SK-N-SH (cell line): Measurements from ENCODE around the gene TNRC6B. TPM values are rescaled to one million over a fixed set of nuclear protein-coding genes. Genes with fewer than 3 reads are reported as not detected.
A peak's percentile ranks its signal among the peaks of the same experiment; 100 is the strongest.

Source experiments
- CTCF ChIA-PET: fragments of 300-600, 350-600 bp; formaldehyde crosslinking; extraction: SDS; loops from one replicate; lab custom pipeline; 2021; lab: Yijun Ruan, JAX
- POLR2A ChIA-PET: fragments of 350-600 bp; sonication (Branson Sonifier 250); formaldehyde crosslinking; extraction: SDS; loops from one replicate; lab custom pipeline; 2020; ENCODE audit warnings: antibody characterized with exemption, inconsistent platforms; lab: Yijun Ruan, JAX
- DNase-seq: peaks from one replicate; pipeline ENCODE4 v3.0.0; 2012
- H2AFZ ChIP-seq: fragments of 200-600 bp; sonication (generic); 2 replicates; pipeline ENCODE4 v1.8.1; 2016; ENCODE audit warnings: antibody characterized with exemption, mild to moderate bottlenecking, low read depth
- H3F3A ChIP-seq: fragments of 200-600 bp; sonication (generic); replicated peaks from 2 replicates; pipeline ENCODE3; 2016; ENCODE audit warnings: antibody characterized with exemption, mild to moderate bottlenecking; ENCODE audit not compliant: insufficient read depth
- H3K27ac ChIP-seq, 2 experiments: fragments of 200-500 bp in 1 of 2; fragments of 200-600 bp in 1 of 2; sonication (Bioruptor generic) in 1 of 2; sonication (generic), shearing (Covaris generic) in 1 of 2; 2 replicates each; pipeline versions ENCODE4 v1.5.1 to v1.6.1; 2014 to 2016; ENCODE audit warnings: low read depth in 2 of 2, inconsistent platforms in 1 of 2, low read length in 1 of 2, mild to moderate bottlenecking in 1 of 2, mixed read lengths in 1 of 2
- H3K27me3 ChIP-seq: fragments of 200-600 bp; sonication (generic), shearing (Covaris generic); 2 replicates; pipeline ENCODE4 v1.6.1; 2016; ENCODE audit warnings: mixed run types; ENCODE audit not compliant: insufficient read depth
- H3K36me3 ChIP-seq, 2 experiments: fragments of 200-500 bp in 1 of 2; fragments of 200-600 bp in 1 of 2; sonication (Bioruptor generic) in 1 of 2; sonication (generic) in 1 of 2; replicated peaks in 1 of 2; 2 replicates each; pipeline versions ENCODE3 to v1.5.1; 2014 to 2016; ENCODE audit warnings: low read length in 1 of 2, mild to moderate bottlenecking in 1 of 2; ENCODE audit not compliant: insufficient read depth in 2 of 2, control insufficient read depth in 1 of 2
- H3K4me1 ChIP-seq, 2 experiments: fragments of 200-500 bp in 1 of 2; fragments of 200-600 bp in 1 of 2; sonication (Bioruptor generic) in 1 of 2; sonication (generic), shearing (Covaris generic) in 1 of 2; 2 replicates each; pipeline versions ENCODE4 v1.5.1 to v1.6.1; 2014 to 2016; ENCODE audit warnings: low read depth in 1 of 2, low read length in 1 of 2, mixed run types in 1 of 2; ENCODE audit not compliant: insufficient read depth in 2 of 2, control insufficient read depth in 1 of 2
- H3K4me2 ChIP-seq: fragments of 200-600 bp; sonication (generic), shearing (Covaris generic); 2 replicates; pipeline ENCODE4 v1.6.1; 2017; ENCODE audit warnings: mixed run types
- H3K4me3 ChIP-seq, 2 experiments: fragments of 200-500 bp in 1 of 2; fragments of 200-600 bp in 1 of 2; sonication (Bioruptor generic) in 1 of 2; sonication (generic), shearing (Covaris generic) in 1 of 2; 2 replicates each; pipeline versions ENCODE4 v1.5.1 to v1.8.1; 2014 to 2016; ENCODE audit warnings: low read depth in 2 of 2, inconsistent platforms in 1 of 2, low read length in 1 of 2, mild to moderate bottlenecking in 1 of 2, mixed read lengths in 1 of 2, moderate library complexity in 1 of 2
- H3K79me2 ChIP-seq: fragments of 200-600 bp; sonication (generic); 2 replicates; pipeline ENCODE4 v1.8.1; 2017; ENCODE audit warnings: mild to moderate bottlenecking; ENCODE audit not compliant: insufficient read depth
- H3K9ac ChIP-seq: fragments of 200-600 bp; sonication (generic); 2 replicates; pipeline ENCODE4 v1.6.1; 2017; ENCODE audit warnings: mixed run types
- H3K9me2 ChIP-seq: fragments of 200-600 bp; sonication (generic); 2 replicates; pipeline ENCODE4 v1.6.1; 2017; ENCODE audit warnings: mixed run types
- H3K9me3 ChIP-seq: fragments of 200-600 bp; sonication (generic); 2 replicates; pipeline ENCODE4 v1.6.1; 2017; ENCODE audit warnings: mixed run types, mild to moderate bottlenecking, moderate library complexity
- H4K20me1 ChIP-seq: fragments of 200-600 bp; sonication (generic); 2 replicates; pipeline ENCODE4 v1.6.1; 2017; ENCODE audit warnings: mild to moderate bottlenecking, mixed run types; ENCODE audit not compliant: insufficient read depth
- ELF1 ChIP-seq: IDR thresholded peaks from 2 replicates; pipeline ENCODE4 v1.4.0; 2012
- EP300 ChIP-seq, 2 experiments: IDR thresholded peaks; 2 replicates each; pipeline versions ENCODE4 v1.4.0 to v1.6.1; 2012; ENCODE audit warnings: borderline replicate concordance in 1 of 2, low read depth in 1 of 2, low read length in 1 of 2
- FOSL2 ChIP-seq: IDR thresholded peaks from 2 replicates; pipeline ENCODE4 v1.4.0; 2012; ENCODE audit warnings: low read depth, mild to moderate bottlenecking, moderate library complexity, borderline replicate concordance
- GABPA ChIP-seq: IDR thresholded peaks from 2 replicates; pipeline ENCODE4 v1.4.0; 2012; ENCODE audit warnings: low read depth, mild to moderate bottlenecking
- GATA2 ChIP-seq: sonication (generic); formaldehyde crosslinking; IDR thresholded peaks from 2 replicates; pipeline ENCODE4 v1.5.0; 2020; ENCODE audit warnings: mild to moderate bottlenecking, missing genetic modification reagents
- MAX ChIP-seq: IDR thresholded peaks from 2 replicates; pipeline ENCODE4 v1.4.0; 2012; ENCODE audit warnings: low read depth
- MEF2A ChIP-seq: IDR thresholded peaks from 2 replicates; pipeline ENCODE4 v1.4.0; 2012; ENCODE audit warnings: low read depth, borderline replicate concordance
- MXI1 ChIP-seq: IDR thresholded peaks from 2 replicates; pipeline ENCODE4 v1.6.1; 2012; ENCODE audit warnings: mild to moderate bottlenecking, low read depth, low read length, improper control_type of control experiment
- RAD21 ChIP-seq: IDR thresholded peaks from 2 replicates; pipeline ENCODE4 v1.6.1; 2012; ENCODE audit warnings: mild to moderate bottlenecking, low read length
- RCOR1 ChIP-seq: fragments of 150-350 bp; IDR thresholded peaks from 2 replicates; pipeline ENCODE4 v1.6.1; 2017; ENCODE audit warnings: antibody characterized with exemption, low read length
- RXRA ChIP-seq: IDR thresholded peaks from 2 replicates; pipeline ENCODE4 v1.4.0; 2012; ENCODE audit warnings: low read depth, mild to moderate bottlenecking, borderline replicate concordance
- USF2 ChIP-seq: fragments of 150-350 bp; IDR thresholded peaks from 2 replicates; pipeline ENCODE4 v1.6.1; 2017; ENCODE audit warnings: antibody characterized with exemption, low read length, low read depth, borderline replicate concordance
- WGBS: methylation state at CpG from one replicate; pipeline ENCODE4 v1.1.6; 2017; ENCODE audit warnings: low lambda C conversion rate; 5-methylcytosine and 5-hydroxymethylcytosine counted together
- polyA plus RNA-seq, 3 experiments: library from polyadenylated mRNA; depleted of rRNA; stranded (reverse); fragments of >200 nt; gene quantifications; 2 replicates each; pipeline ENCODE4 v1.2.3, GENCODE V29; 2012
- TF ChIP-seq, protein P1 (sequence below): IDR thresholded peaks from 2 replicates; pipeline ENCODE4 v1.4.0; 2012; ENCODE audit warnings: low read depth, borderline replicate concordance
- TF ChIP-seq, protein P2 (sequence below): IDR thresholded peaks from 2 replicates; pipeline ENCODE4 v1.6.1; 2012; ENCODE audit warnings: mild to moderate bottlenecking, low read depth, low read length, moderate library complexity
- TF ChIP-seq, protein P3 (sequence below): IDR thresholded peaks from 2 replicates; pipeline ENCODE4; 2012

Gene TNRC6B
- polyA plus RNA-seq, 1 of the 3 experiments (the other 2 are of a cell fraction): 1.2 TPM

GRCh38 chr22:40276996-40277823 lies 99.5 kb downstream of the TNRC6B start:
- Histone ChIP-seq H3K36me3 (peaks cover 13 to 15% of the 10 kb centered on the region in 2 experiments), H3K4me3 (peak overlapping the region; percentile 27 to 59; a peak in 2 of 4 replicates), H3K27ac (peak overlapping the region in 1 of 2 experiments; percentile 82; a peak in 3 of 4 replicates), H3K9ac (peak overlapping the region; percentile 67; the same call in 1 of the 2 replicates), H2AFZ (no peak overlapping the region), H3K9me3 (no peaks in the 10 kb centered on the region), H3K79me2 (no peaks in the 10 kb centered on the region), H3K27me3 (no peaks in the 10 kb centered on the region), H3K4me2 (peak overlapping the region; percentile 75; the same call in 1 of the 2 replicates), H3F3A (peaks cover 8% of the 10 kb centered on the region), H3K4me1 (no peaks in the 10 kb centered on the region; a peak in 1 of 4 replicates), H4K20me1 (no peaks in the 10 kb centered on the region), H3K9me2 (no peaks in the 10 kb centered on the region)
- DNase-seq: no peak
- CTCF ChIA-PET: no interaction called here
- POLR2A ChIA-PET: no interaction called here
- no peak for TF ChIP-seq MEF2A
- TF ChIP-seq FOSL2: peak; percentile 21; the same call in 1 of the 2 replicates
- TF ChIP-seq EP300 (IDR thresholded peaks at IDR 0.05; ENCODE audit: borderline replicate concordance in 1 of 2, low read depth in 1 of 2, low read length in 1 of 2): no peak
- WGBS: 82% methylated on average over 10 of the region's 10 CpGs

DNA sequence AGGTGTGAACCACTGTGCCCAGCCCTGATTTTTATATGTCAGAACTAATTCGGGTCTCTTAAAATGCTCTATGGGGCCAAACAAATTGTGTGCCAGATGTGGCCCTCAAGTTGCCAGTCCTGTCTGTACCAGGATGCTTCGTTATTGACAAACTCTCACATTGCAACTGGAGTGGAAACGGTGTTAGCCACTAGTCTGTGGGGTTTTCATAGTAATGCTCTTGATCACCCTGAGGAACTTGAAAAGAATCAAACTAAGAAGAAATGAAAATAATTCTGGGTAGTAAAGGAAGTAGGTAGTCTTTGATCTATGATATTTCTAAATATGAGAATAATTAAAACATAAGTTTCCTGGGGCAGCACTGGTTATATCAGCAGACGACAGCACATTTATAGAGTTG lies 101.3 kb downstream of the TNRC6B start:
- no peak overlapping the region for H3K4me3 ChIP-seq
- DNase-seq: no peak
- H3K79me2 ChIP-seq: no peaks in the 10 kb centered on the region
- peaks cover 15% of the 10 kb centered on the region in 2 experiments for H3K36me3 ChIP-seq
- POLR2A ChIA-PET: interaction anchor here (0.6 kb wide), 1 partner anchor 119 kb away, joined by 3 read pairs; no protein-coding TSS in a partner anchor
- H4K20me1 ChIP-seq: no peaks in the 10 kb centered on the region
- H3K27me3 ChIP-seq: no peaks in the 10 kb centered on the region
- H3K27ac ChIP-seq: no peak overlapping the region
- 96% methylated on average over 4 of the region's 4 CpGs for WGBS
- CTCF ChIA-PET: no interaction called here
- no peak overlapping the region for H2AFZ ChIP-seq
- no peaks in the 10 kb centered on the region for H3K9me3 ChIP-seq
- no peaks in the 10 kb centered on the region; a peak in 1 of 4 replicates for H3K4me1 ChIP-seq
- H3F3A ChIP-seq: peaks cover 3% of the 10 kb centered on the region
- H3K9me2 ChIP-seq: no peaks in the 10 kb centered on the region
- no peak overlapping the region for H3K9ac ChIP-seq
- no peak overlapping the region for H3K4me2 ChIP-seq
- TF ChIP-seq ELF1 (no peak), USF2 (no peak), RAD21 (no peak), FOSL2 (no peak), RCOR1 (no peak), MXI1 (no peak), MAX (no peak), RXRA (no peak), GATA2 (CRISPR knock-in tag) (no peak), GABPA (no peak)
- TF ChIP-seq, protein P1, sequence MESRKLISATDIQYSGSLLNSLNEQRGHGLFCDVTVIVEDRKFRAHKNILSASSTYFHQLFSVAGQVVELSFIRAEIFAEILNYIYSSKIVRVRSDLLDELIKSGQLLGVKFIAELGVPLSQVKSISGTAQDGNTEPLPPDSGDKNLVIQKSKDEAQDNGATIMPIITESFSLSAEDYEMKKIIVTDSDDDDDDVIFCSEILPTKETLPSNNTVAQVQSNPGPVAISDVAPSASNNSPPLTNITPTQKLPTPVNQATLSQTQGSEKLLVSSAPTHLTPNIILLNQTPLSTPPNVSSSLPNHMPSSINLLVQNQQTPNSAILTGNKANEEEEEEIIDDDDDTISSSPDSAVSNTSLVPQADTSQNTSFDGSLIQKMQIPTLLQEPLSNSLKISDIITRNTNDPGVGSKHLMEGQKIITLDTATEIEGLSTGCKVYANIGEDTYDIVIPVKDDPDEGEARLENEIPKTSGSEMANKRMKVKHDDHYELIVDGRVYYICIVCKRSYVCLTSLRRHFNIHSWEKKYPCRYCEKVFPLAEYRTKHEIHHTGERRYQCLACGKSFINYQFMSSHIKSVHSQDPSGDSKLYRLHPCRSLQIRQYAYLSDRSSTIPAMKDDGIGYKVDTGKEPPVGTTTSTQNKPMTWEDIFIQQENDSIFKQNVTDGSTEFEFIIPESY: no peak
- TF ChIP-seq, protein P2, sequence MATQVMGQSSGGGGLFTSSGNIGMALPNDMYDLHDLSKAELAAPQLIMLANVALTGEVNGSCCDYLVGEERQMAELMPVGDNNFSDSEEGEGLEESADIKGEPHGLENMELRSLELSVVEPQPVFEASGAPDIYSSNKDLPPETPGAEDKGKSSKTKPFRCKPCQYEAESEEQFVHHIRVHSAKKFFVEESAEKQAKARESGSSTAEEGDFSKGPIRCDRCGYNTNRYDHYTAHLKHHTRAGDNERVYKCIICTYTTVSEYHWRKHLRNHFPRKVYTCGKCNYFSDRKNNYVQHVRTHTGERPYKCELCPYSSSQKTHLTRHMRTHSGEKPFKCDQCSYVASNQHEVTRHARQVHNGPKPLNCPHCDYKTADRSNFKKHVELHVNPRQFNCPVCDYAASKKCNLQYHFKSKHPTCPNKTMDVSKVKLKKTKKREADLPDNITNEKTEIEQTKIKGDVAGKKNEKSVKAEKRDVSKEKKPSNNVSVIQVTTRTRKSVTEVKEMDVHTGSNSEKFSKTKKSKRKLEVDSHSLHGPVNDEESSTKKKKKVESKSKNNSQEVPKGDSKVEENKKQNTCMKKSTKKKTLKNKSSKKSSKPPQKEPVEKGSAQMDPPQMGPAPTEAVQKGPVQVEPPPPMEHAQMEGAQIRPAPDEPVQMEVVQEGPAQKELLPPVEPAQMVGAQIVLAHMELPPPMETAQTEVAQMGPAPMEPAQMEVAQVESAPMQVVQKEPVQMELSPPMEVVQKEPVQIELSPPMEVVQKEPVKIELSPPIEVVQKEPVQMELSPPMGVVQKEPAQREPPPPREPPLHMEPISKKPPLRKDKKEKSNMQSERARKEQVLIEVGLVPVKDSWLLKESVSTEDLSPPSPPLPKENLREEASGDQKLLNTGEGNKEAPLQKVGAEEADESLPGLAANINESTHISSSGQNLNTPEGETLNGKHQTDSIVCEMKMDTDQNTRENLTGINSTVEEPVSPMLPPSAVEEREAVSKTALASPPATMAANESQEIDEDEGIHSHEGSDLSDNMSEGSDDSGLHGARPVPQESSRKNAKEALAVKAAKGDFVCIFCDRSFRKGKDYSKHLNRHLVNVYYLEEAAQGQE: no peak
- TF ChIP-seq, protein P3, sequence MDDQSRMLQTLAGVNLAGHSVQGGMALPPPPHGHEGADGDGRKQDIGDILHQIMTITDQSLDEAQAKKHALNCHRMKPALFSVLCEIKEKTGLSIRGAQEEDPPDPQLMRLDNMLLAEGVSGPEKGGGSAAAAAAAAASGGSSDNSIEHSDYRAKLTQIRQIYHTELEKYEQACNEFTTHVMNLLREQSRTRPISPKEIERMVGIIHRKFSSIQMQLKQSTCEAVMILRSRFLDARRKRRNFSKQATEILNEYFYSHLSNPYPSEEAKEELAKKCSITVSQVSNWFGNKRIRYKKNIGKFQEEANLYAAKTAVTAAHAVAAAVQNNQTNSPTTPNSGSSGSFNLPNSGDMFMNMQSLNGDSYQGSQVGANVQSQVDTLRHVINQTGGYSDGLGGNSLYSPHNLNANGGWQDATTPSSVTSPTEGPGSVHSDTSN: no peak
